HG03469 (cell line): ENCODE data around the gene COL4A1.
"Not testable (repeated sequence)": the region's sequence is repeated elsewhere in the genome, so short reads cannot be mapped to it uniquely, and the experiment has no call there.

Source experiments
- ATAC-seq: cut with Tn5 transposase; IDR thresholded peaks from one replicate; pipeline ENCODE4 v1.9.1; 2021; ENCODE audit warnings: mild to moderate bottlenecking, moderate library complexity, moderate number of reproducible peaks; ENCODE audit not compliant: unreplicated experiment

COL4A1 gene

GRCh38 chr13:110125613-110126272, 181.2 kb downstream of the COL4A1 start:
- no peak for ATAC-seq

DNA sequence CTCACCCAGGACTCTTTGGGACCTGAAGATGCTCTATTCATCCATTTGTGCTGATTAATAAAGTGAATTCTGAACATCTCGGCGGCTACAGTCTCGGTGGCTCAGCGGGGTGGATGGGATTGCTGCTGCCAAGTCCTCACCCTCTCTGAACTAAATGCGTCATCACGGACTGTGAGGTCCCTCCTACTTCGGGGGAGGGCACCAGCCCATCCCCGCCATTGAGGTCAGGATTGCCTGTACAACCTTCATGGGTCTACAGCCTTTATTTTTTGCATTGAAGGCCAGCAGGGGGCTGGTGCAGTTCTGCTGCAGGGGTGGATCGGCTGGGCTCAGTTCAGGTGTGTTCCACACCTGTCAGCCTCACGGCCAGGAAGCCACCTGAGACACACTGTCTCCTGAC, 181.8 kb downstream of the COL4A1 start:
- no peak for ATAC-seq

- no peak for ATAC-seq
These were observed 182.6 kb downstream of the COL4A1 start for GRCh38 chr13:110124201-110124940.

- no peak for ATAC-seq
These were observed 183.7 kb downstream of the COL4A1 start for GRCh38 chr13:110123041-110123809.

DNA sequence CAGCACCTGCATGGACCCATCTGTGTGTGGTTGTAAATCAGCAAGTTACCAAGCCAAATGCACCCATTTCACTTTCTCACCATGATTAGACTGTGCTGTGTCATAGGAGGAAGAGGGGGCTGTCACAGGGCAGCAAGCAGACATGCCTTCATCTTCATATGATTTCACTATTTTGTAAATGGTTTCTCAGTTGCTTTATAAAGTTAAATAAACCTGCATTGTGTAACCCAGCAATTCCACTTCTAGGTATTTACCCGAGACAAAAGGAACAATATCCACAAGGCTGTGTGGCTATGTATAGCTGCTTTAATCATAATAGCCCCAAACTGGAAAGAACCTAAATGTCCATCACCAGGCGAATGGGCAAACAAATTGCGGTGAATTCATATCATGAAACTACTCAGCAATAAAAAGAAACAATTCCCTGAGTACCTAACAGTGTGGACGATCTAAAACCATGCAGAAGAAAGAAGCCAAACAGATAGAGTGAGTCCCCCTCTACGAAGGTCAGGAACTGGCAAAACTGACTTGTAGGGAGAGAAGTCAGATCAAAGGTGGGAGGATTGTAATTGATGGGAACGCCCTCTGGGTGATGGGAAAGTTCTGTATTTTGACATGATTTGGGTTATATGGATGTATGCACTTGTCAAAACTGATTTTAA, 185.4 kb downstream of the COL4A1 start:
- ATAC-seq: no peak

DNA sequence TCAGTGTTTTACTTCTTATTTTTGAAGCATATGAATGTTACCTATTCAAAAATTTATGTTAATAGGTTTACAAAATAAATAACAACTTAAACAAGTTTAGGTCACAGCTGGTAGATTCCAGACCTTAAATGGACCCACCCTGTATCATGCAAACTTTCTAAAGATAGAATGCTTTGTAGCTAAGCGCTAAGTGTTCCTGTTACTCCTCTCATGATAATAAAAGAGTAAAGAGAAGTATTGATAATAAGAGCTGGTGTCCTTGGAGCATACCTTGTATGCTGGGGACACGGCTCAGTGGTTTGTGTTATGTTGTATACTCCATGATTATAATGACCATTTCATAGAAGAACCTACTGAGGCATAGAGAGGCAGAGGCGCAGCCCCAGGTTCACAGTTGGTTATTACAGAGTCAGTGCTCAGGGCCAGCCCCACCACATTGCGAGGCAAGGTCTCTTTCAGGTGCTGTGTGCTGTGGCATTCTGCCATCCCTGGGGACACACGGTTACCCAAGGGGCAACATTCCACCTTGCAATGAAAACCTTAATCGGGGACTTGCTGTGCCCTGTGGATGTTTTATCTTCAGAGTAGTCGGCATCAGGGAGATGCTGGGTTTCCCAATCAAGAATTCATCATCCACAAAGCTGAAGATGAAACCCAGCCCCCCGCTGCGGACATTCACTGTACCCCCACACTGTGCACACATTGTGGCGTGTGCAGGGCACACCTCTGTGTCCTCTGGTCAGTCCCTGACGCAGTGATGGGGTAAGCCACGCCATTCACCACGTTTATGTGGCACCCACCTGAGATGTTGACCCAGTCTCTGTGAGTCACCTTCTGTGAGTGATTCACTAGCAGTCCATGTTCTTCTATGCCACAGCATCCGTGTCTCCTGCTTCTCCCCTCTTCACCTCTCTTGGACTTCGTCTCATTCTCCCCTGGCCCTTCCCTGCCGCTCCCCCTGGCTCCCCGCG, 186.7 kb downstream of the COL4A1 start:
- no peak for ATAC-seq

DNA sequence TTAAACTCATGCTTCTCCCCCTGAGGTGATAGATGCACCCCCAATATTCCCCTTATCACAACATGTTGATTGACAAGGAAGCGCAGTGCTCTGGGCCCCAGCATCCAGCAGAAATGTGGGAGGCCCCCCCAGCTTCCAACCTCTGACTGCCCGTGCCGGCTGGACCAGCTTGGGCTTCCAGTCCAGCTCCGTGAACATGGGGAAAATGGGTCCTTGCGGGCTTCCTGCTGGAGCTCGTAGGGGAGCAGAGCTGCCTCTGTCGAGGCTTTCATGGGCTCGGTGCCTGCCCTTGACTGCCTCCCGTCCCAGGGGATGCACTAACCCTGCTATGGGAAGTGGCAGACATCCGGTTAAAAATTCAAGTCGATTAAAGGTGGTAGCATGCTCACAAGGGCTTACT, 188.9 kb downstream of the COL4A1 start:
- no peak for ATAC-seq

DNA sequence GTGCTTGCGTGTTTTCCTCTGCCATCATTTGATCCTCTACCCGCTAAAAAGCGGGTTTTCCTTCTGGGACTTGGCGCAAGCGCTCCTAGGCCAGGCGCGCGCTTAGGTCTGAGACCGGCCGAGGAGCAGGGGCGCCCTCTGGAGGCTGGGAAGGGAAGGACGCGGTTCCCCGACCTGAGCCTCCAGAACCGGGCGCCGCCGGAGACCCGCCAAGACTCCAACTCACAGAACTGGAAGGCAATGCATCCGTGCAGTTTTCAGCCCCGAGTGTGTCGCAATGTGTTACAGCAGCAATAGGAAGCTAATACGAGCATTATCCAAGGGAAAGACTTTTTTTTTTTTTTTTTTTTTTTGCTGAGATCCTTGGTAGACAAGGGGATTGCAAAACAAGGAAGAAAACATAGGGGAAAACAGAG, 190.9 kb downstream of the COL4A1 start:
- peak; percentile 75 for ATAC-seq

DNA sequence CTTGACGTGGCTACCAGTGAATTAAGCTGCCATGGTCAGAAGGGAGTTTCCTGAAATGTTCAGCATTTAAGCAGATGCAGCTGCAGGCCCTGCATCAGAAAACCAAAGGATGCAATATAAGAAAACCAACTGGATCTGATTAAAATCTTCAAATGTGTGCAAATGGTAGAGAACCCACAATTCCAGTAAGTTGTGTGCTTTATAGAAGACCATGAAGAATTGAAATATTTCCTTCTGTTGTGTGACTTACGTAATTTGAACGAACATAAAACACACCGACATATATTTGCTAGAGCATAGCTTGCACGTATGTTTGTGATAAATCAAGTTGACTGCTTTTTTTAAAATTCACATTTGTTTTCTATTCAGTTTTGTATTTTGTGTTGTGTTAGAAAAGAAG, 191.4 kb downstream of the COL4A1 start:
- ATAC-seq: no peak

DNA sequence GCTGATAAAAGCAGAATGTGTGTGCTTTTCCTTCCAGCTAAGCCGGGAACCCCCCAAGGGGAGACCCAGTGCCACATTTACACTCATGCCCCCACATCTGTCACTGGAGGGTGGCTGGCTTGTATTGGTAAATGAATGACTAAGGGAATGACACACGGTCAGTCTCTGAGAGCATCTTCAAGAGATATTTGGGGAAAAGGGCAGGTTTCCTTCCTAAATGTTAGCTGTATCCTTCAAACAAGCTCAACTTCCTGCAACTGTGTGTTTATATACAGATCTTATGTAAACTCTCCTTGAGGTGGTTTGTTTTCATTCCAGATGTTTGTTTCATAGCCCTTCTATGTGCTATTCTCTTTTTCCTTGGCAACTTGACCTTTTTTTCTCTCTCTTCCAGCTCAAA, 192.6 kb downstream of the COL4A1 start:
- ATAC-seq: no peak

- ATAC-seq: no peak
These were observed 193.6 kb downstream of the COL4A1 start for GRCh38 chr13:110113284-110113764.

GRCh38 chr13:110112379-110112778, 194.6 kb downstream of the COL4A1 start:
- ATAC-seq: not testable (repeated sequence)

GRCh38 chr13:110110783-110111182, 196.2 kb downstream of the COL4A1 start:
- ATAC-seq: no peak

- no peak for ATAC-seq
These were observed 197.0 kb downstream of the COL4A1 start for GRCh38 chr13:110109910-110110309.

DNA sequence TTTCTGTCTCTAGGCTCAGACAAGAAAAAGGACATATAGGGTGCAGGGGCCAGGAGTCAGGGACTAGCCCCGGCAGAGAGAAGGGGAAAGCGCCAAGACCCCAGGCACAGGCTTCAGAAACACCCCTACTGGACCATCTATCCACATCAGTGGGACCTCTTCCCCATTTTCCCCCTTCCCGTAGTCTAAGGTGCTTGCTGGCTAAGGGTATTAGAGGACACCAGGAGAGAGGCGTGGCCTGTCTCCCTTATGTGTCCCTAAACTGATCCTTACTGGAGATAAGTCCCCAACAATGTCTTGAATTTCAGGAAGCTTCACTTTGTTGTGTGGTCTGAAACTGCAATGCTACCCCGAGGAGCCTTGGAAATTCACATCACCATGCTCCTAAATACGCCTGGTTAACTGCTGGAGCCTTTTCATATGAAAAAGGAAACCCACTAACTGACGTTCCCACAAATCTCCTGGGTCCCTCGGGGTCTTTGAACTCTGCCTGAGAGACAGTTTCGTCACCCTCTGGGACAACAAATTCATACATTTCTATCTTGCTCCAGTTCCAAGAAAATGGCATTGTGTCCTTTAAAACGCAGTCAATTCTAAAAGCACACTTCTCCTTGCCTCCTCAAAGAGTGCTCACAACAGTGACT, 197.7 kb downstream of the COL4A1 start:
- ATAC-seq: no peak

DNA sequence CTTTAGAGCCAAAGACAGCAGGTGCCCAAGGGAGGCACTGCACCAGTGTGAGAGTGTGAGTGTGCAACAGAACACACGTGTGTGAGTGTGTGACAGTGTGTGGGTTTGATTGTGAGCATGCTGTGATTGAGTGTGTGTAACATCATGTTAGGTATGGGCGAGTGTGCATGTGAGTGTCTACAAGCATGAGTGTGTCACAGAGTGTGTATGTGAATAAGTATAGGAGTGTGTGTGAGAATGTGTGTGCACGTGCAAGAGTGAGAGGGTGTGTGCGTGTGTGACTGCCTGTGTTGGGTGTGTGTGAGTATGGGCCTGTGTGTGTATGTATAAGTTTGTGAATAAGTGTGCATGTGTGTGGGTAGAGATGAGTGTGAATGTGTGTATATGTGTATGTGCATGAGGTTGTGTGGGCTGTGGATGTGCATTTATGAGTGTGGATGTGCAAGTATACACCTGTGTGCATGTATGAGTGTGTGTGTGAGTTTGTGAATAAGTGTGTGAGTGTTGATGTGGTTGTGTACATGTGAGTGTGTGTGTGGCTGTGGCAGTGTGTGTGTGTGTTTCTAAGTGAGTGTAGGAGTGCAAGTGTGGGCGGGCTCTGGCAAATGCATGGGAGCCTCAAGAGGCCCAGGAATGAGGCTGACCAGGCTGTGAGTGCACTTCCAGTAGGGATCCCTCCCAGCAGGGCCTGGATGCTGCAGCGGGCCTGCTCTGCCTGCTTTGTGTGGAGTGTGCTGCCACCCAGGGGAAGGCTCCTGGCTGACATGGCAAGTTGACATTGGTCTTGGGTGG, 198.4 kb downstream of the COL4A1 start:
- no peak for ATAC-seq

DNA sequence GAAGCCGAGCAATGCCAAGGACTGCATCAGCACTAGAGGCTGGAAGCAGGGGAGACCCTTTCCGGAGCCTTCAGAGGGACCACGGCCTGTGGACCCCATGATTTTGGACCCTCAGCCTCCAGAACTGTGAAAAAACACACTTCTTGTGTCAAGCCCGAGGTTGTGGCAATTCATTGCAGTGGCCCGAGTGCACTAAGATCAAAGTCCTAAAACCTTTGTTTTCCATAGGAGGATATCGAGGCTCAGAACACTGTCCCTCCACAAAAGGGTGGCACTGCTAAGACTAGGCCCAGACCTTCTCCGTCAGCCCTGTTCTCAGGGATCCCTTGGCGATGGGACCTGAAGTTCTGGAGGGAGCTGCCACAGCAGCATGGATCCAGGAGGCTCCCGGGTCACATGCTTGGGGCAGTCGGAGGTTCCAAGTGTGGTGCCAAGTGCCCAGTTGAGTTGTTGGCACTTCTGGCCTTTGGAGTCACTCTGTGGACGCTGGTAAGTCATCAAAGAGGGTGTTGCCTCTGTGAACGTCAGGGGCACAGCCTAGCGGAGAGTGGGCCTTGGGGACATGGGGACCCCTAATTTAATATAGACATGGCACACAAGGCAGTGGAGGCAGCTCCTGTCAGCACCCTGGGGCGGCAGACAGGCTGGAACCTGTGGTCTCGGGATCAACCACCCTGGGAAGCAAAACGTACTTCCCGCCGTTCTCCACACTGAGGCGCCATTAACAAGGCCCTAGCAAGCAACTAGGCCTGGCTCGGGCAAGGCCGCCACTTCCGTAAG, 199.2 kb downstream of the COL4A1 start:
- no peak for ATAC-seq

GRCh38 chr13:110106726-110107125, 200.2 kb downstream of the COL4A1 start:
- ATAC-seq: no peak
